Activated naive CD4-positive, alpha-beta T cell treated with anti-CD3 and anti-CD28 coated beads for 36 hours (primary cell): ENCODE results near the gene CENPX. TPM values are rescaled to one million over a fixed set of nuclear protein-coding genes. Genes with fewer than 3 reads are reported as not detected.

ENCODE experiments used
- CTCF ChIA-PET: fragments of 350-600 bp; sonication (Branson Sonifier 250); formaldehyde crosslinking; loops from one replicate; lab custom pipeline; 2021; ENCODE audit warnings: antibody characterized with exemption; lab: Charles Lee
- DNase-seq: peaks from one replicate; pipeline ENCODE4 v3.0.0-alpha.2; 2020
- H3K27ac Mint-ChIP-seq: one replicate; pipeline ENCODE4 v1.8.0; 2021; ENCODE audit warnings: mild to moderate bottlenecking, mixed read lengths
- H3K27me3 Mint-ChIP-seq: one replicate; pipeline ENCODE4 v1.8.0; 2021; ENCODE audit warnings: low read depth, mixed read lengths
- H3K36me3 Mint-ChIP-seq: one replicate; pipeline ENCODE4 v1.8.0; 2021; ENCODE audit warnings: low read depth, mixed read lengths
- H3K4me1 Mint-ChIP-seq: one replicate; pipeline ENCODE4 v1.8.0; 2021; ENCODE audit warnings: low read depth, mixed read lengths
- H3K4me3 Mint-ChIP-seq: one replicate; pipeline ENCODE4 v1.8.0; 2021; ENCODE audit warnings: mild to moderate bottlenecking, moderate library complexity, mixed read lengths
- H3K9me3 Mint-ChIP-seq: one replicate; pipeline ENCODE4 v1.8.0; 2021; ENCODE audit warnings: mixed read lengths
- intact Hi-C: fragments of 100-400 bp; cut with micrococcal nuclease; formaldehyde crosslinking; loops from one replicate; pipeline ENCODE4 v1.15.1; 2023
- total RNA-seq, 2 experiments: library from RNA; stranded (reverse); gene quantifications; one replicate each; pipeline ENCODE4 v1.2.3, GENCODE V29; 2021

The CENPX gene
- total RNA-seq, result 10 to 100 TPM; 55.8 to 57.8 TPM

DNA sequence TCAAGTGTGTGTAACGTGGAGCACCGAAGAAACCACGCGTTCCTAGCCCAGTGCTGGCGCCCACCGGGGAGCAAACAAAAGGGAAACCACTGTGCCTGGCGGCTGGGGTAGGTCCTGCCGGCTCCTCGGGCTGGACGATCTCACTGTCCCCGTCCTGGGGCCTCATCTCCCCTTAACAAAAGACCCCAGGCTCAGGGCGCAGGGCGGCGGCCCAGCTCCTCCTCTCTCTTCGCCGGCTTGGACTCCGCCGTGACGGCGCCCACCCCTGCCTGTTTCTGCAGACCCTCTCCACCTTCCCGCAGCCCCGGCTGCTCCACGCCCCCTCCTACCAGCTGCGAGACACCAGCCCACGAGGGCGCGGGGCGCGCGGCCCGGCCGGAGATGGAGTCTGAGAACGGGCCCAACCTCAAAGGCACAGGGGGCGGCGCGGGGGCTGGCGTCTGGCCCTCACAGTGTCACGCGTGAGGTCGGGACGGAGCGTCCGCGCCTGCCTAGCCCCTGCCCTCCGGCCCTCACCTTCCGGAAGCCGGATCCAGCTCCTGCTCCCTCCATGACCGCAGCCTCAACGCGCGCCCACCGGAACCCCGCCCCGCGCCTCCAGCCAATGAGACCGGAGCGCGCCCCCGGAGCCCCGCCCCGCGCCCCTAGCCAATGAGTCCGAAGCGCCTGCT lies at the start of gene CENPX:
Gene CENPX, minus strand, starts transcription at position 569 of the 671 bp plus-strand sequence. Its CDS starts 17 bp downstream, at position 552.
- Mint-ChIP-seq H3K4me1 (peaks cover 22% of the 10 kb centered on the region), H3K27ac (peak within 1 kb of the TSS; percentile 36), H3K9me3 (no peaks in the 10 kb centered on the region), H3K27me3 (no peaks in the 10 kb centered on the region), H3K36me3 (peaks cover 14% of the 10 kb centered on the region), H3K4me3 (peak within 1 kb of the TSS; percentile 86)
- DNase-seq, result no peak
- intact Hi-C loops, result loop anchor here (1.0 to 10.0 kb wide), 3 partner anchors 54 to 508 kb away; partner anchors contain the start of genes ACTG1 and P4HB
- CTCF ChIA-PET, result interaction anchor here (0.9 to 7.3 kb wide), 7 partner anchors 9 to 95 kb away, joined by 3 to 95 read pairs (median 3); partner anchors contain the start of genes DCXR, MAFG and NOTUM

- Mint-ChIP-seq H3K27ac (peak overlapping the region; percentile 26), H3K9me3 (no peaks in the 10 kb centered on the region), H3K4me3 (no peak overlapping the region), H3K27me3 (no peaks in the 10 kb centered on the region), H3K36me3 (no peaks in the 10 kb centered on the region), H3K4me1 (peaks cover 7% of the 10 kb centered on the region)
- DNase-seq, result no peak
- intact Hi-C loops, result no loop called here
- CTCF ChIA-PET, result interaction anchor here (0.6 to 0.7 kb wide), 2 partner anchors 11 to 370 kb away, joined by 3 to 4 read pairs; no protein-coding TSS in a partner anchor
Observed at GRCh38 chr17:82070611-82071010, 47.9 kb upstream of the CENPX start.

- CTCF ChIA-PET, result interaction anchor here (0.6 to 1.8 kb wide), 3 partner anchors 8 to 36 kb away, joined by 4 to 8 read pairs (median 4); no protein-coding TSS in a partner anchor
- DNase-seq, result peak; percentile 74
- intact Hi-C loops, result loop anchor here (2.0 kb wide), 1 partner anchor 33 kb away; the partner anchor contains the start of gene FASN
- Mint-ChIP-seq H3K27me3 (no peaks in the 10 kb centered on the region), H3K9me3 (no peaks in the 10 kb centered on the region), H3K36me3 (no peaks in the 10 kb centered on the region), H3K4me3 (peak within 1 kb of the TSS; percentile 87), H3K4me1 (peaks cover 14% of the 10 kb centered on the region), H3K27ac (peak within 1 kb of the TSS; percentile 90)
Observed at GRCh38 chr17:82065638-82066303, 43.1 kb upstream of the CENPX start, which contains the start of gene DUS1L. Gene DUS1L, minus strand, starts transcription at chr17:82065804. Its CDS starts 745 bp downstream, at chr17:82065059.

GRCh38 chr17:82065193-82065637 lies 42.5 kb upstream of the CENPX start:
- H3K36me3 Mint-ChIP-seq, result no peaks in the 10 kb centered on the region
- H3K27ac Mint-ChIP-seq, result no peak overlapping the region
- intact Hi-C loops, result loop anchor here (2.0 kb wide), 1 partner anchor 34 kb away; the partner anchor contains the start of gene FASN
- no peaks in the 10 kb centered on the region for H3K27me3 Mint-ChIP-seq
- peaks cover 14% of the 10 kb centered on the region for H3K4me1 Mint-ChIP-seq
- no peak for DNase-seq
- no peaks in the 10 kb centered on the region for H3K9me3 Mint-ChIP-seq
- peak overlapping the region; percentile 71 for H3K4me3 Mint-ChIP-seq
- CTCF ChIA-PET, result interaction anchor here (0.6 to 1.8 kb wide), 2 partner anchors 8 to 9 kb away, joined by 4 read pairs; no protein-coding TSS in a partner anchor

GRCh38 chr17:82064433-82065192 lies 41.9 kb upstream of the CENPX start:
- H3K4me3 Mint-ChIP-seq, result peak overlapping the region; percentile 71
- no peak for DNase-seq
- intact Hi-C loops, result loop anchor here (2.0 kb wide), 1 partner anchor 34 kb away; the partner anchor contains the start of gene FASN
- no peaks in the 10 kb centered on the region for H3K27me3 Mint-ChIP-seq
- no peaks in the 10 kb centered on the region for H3K9me3 Mint-ChIP-seq
- no peaks in the 10 kb centered on the region for H3K36me3 Mint-ChIP-seq
- CTCF ChIA-PET, result interaction anchor here (1.8 kb wide), 1 partner anchor 8 kb away, joined by 4 read pairs; no protein-coding TSS in a partner anchor
- peaks cover 14% of the 10 kb centered on the region for H3K4me1 Mint-ChIP-seq
- peak overlapping the region; percentile 50 for H3K27ac Mint-ChIP-seq

DNA sequence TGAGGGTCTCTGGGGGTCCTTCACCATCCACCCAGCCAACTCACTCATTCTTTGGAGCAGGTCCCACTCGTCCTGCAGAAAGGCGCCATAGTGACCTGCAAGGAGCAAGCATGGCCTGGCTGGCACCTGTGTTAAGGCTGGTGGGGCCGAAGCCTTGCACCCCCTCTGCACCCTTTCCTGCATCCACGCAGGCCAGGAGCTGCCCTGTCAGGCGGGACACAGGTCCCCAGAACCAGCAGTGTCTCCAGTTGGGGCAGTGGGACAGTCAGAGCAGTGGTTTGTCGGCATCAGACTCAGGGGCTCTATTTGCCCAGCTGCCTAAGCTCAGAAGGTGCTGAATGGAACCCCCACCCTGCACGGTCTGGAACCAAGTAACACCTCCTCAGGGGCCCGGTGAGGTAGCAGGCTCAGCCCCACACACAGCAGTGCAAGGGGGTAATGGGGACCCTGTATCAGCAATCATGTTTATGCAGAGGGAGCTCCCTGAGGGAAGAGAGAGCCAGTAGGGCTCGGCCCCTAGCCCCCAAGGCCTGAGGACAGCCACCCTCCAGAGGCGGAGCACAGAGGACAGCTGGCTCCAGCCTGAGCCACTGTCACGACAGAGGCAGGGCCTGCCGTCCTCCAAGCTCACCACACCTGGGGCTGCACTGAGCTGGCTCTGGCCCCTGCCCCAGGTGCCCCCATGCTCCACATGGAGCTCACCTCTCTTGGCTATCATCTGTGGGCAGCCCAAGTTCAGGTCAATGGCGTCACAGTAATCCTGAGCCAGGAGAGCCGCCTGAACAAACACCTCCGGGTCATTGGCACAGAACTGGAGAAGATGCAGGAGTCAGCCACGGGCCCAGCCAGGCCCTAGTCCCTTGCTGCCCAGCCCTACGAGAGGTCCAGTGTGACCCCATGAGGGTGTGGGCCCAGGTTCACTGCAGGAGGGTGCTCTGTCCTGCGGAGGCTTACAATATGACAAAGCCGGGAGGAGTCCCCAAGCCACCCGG lies 41.0 kb upstream of the CENPX start:
- no peaks in the 10 kb centered on the region for H3K9me3 Mint-ChIP-seq
- peaks cover 14% of the 10 kb centered on the region for H3K4me1 Mint-ChIP-seq
- peak overlapping the region; percentile 50 for H3K27ac Mint-ChIP-seq
- no peaks in the 10 kb centered on the region for H3K27me3 Mint-ChIP-seq
- H3K36me3 Mint-ChIP-seq, result no peaks in the 10 kb centered on the region
- CTCF ChIA-PET, result interaction anchor here (0.6 kb wide), 1 partner anchor 96 kb away, joined by 3 read pairs; no protein-coding TSS in a partner anchor
- no peak for DNase-seq
- intact Hi-C loops, result loop anchor here (2.0 kb wide), 1 partner anchor 35 kb away; the partner anchor contains the start of gene FASN
- H3K4me3 Mint-ChIP-seq, result peak overlapping the region; percentile 71

DNA sequence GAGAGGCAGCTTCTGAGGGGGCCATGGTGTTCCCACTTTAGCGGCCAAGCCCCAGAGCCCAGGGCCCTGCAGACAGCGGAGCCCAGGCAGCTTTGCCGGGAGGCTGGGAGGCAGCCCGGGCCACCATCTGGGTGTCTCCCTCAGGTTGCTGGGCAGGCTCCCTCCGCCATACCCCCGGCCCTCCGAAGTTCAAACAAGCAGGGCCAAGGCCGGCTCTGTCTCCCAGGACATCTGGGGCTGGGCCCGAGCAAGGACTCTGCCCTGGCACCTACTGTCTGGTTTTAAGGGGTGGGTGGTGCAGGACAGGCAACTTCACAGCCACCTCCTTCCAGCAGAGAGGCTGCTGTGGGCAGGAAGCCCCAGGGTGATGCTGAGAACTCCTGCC lies 40.3 kb upstream of the CENPX start:
- H3K4me3 Mint-ChIP-seq, result no peak overlapping the region

DNA sequence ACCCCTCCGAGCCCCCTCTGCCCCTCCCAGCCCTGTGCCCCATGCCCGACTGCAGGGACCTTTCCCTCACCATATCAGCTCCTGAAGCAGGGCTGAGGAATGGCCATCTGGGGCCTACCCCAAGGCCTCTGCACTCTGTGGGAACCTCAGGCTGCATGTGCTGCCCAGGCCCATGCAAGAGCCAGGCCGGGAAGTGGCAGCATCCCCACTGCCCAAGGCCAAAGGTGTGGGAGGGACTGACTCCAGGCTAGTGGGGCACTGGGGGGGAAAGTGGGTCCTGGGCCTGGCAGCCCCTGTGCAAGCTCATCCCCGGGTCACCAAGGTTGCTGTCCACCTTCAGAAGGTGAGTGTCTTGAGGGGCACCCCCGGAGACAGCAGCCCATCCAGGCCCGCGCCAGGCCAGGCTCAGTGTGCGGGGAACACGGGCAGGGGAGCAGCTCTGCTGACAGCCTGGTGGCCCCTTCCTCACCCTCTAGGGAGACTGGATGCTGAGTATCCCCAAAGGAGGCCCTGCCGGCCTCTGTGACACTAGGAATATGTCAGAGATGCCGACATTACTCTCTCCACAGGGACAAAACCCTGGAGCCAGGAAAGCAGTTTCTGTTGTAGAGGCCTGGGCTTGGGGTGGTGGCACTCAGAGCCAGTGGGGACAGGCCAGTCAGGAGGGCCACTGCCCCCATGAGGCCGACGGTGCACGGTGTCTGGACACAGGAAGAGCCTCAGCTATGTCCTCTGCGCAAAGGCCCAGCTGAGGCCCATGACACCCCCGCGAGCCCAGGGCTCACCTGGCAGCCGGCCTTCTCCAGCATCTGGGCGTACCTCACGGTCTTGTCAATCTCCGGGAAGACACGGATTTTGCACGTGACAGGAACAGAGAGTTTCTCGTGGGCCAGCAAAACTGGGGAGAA lies 39.7 kb upstream of the CENPX start:
- H3K27ac Mint-ChIP-seq, result no peak overlapping the region
- H3K9me3 Mint-ChIP-seq, result no peaks in the 10 kb centered on the region
- CTCF ChIA-PET, result no interaction called here
- no peak for DNase-seq
- H3K4me3 Mint-ChIP-seq, result no peak overlapping the region
- H3K36me3 Mint-ChIP-seq, result peaks cover 2% of the 10 kb centered on the region
- peaks cover 14% of the 10 kb centered on the region for H3K4me1 Mint-ChIP-seq
- H3K27me3 Mint-ChIP-seq, result no peaks in the 10 kb centered on the region
- intact Hi-C loops, result no loop called here

More for the DNA sequence above, 40.3 kb upstream of the CENPX start:
- DNase-seq, result no peak
- Mint-ChIP-seq H3K36me3 (no peaks in the 10 kb centered on the region), H3K9me3 (no peaks in the 10 kb centered on the region), H3K27me3 (no peaks in the 10 kb centered on the region), H3K27ac (no peak overlapping the region), H3K4me1 (peaks cover 14% of the 10 kb centered on the region)
- intact Hi-C loops, result no loop called here
- CTCF ChIA-PET, result no interaction called here

- no peak overlapping the region for H3K4me3 Mint-ChIP-seq
- H3K9me3 Mint-ChIP-seq, result no peaks in the 10 kb centered on the region
- H3K4me1 Mint-ChIP-seq, result peaks cover 10% of the 10 kb centered on the region
- intact Hi-C loops, result no loop called here
- CTCF ChIA-PET, result no interaction called here
- H3K27me3 Mint-ChIP-seq, result no peaks in the 10 kb centered on the region
- no peak overlapping the region for H3K27ac Mint-ChIP-seq
- no peak for DNase-seq
- peaks cover 2% of the 10 kb centered on the region for H3K36me3 Mint-ChIP-seq
Observed at GRCh38 chr17:82061047-82061925, 38.6 kb upstream of the CENPX start.
